Measurements from ENCODE around the gene MS4A15.

MS4A15 gene

GRCh38 chr11:60791153-60791933 is 34.7 kb downstream of the MS4A15 start:
- H3K9ac ChIP-seq (ENCODE audit: low read length): no peak overlapping the region
- H4K20me1 ChIP-seq (ENCODE audit: insufficient read depth, low read length): no peaks in the 10 kb centered on the region
- 0 out of 2 replicates have a peak, but pooled peaks cover 4% of the 10 kb centered on the region for H3K9me3 ChIP-seq (ENCODE audit: low read length)
- H3K27me3 ChIP-seq (ENCODE audit: insufficient read depth, low read length): peaks cover 15% of the 10 kb centered on the region; the same call in 1 of the 2 replicates
- no peak overlapping the region for H3K4me3 ChIP-seq (ENCODE audit: low read depth, low read length, poor library complexity, severe bottlenecking)
- no peaks in the 10 kb centered on the region for H3K79me2 ChIP-seq (ENCODE audit: insufficient read depth, low read length)
- no peaks in the 10 kb centered on the region for H3K9me2 ChIP-seq (ENCODE audit: low read depth, low read length)
- TF ChIP-seq EZH2 (IDR thresholded peaks at IDR 0.05; ENCODE audit: borderline replicate concordance, low read length) (no peak), CTCF (IDR thresholded peaks at IDR 0.05; ENCODE audit: low read length) (no peak)
- H3K4me1 ChIP-seq (ENCODE audit: insufficient read depth, low read length, severe bottlenecking): no peaks in the 10 kb centered on the region
- no peak overlapping the region for H3K4me2 ChIP-seq (ENCODE audit: low read length)
- no peaks in the 10 kb centered on the region for H3K36me3 ChIP-seq (ENCODE audit: insufficient read depth, low read length)
- H3F3A ChIP-seq (ENCODE audit: insufficient read depth, low read length): no peaks in the 10 kb centered on the region
- no peak overlapping the region for H3K27ac ChIP-seq (ENCODE audit: low read depth, low read length, poor library complexity, severe bottlenecking)
- H2AFZ ChIP-seq (ENCODE audit: low read length): no peak overlapping the region

GRCh38 chr11:60792521-60792920 is 35.9 kb downstream of the MS4A15 start:
- H3K9ac ChIP-seq (ENCODE audit: low read length): no peak overlapping the region
- no peak for TF ChIP-seq EZH2 (IDR thresholded peaks at IDR 0.05; ENCODE audit: borderline replicate concordance, low read length)
- TF ChIP-seq CTCF (IDR thresholded peaks at IDR 0.05; ENCODE audit: low read length): no peak
- H3K4me2 ChIP-seq (ENCODE audit: low read length): no peak overlapping the region
- H3K9me2 ChIP-seq (ENCODE audit: low read depth, low read length): no peaks in the 10 kb centered on the region
- 0 out of 2 replicates have a peak, but pooled peaks cover 4% of the 10 kb centered on the region for H3K9me3 ChIP-seq (ENCODE audit: low read length)
- no peak overlapping the region for H3K27ac ChIP-seq (ENCODE audit: low read depth, low read length, poor library complexity, severe bottlenecking)
- no peak overlapping the region for H3K4me3 ChIP-seq (ENCODE audit: low read depth, low read length, poor library complexity, severe bottlenecking)
- H3F3A ChIP-seq (ENCODE audit: insufficient read depth, low read length): no peaks in the 10 kb centered on the region
- no peak overlapping the region for H2AFZ ChIP-seq (ENCODE audit: low read length)
- no peaks in the 10 kb centered on the region for H3K79me2 ChIP-seq (ENCODE audit: insufficient read depth, low read length)
- no peaks in the 10 kb centered on the region for H3K4me1 ChIP-seq (ENCODE audit: insufficient read depth, low read length, severe bottlenecking)
- peaks cover 15% of the 10 kb centered on the region; the same call in 1 of the 2 replicates for H3K27me3 ChIP-seq (ENCODE audit: insufficient read depth, low read length)
- H3K36me3 ChIP-seq (ENCODE audit: insufficient read depth, low read length): no peaks in the 10 kb centered on the region
- H4K20me1 ChIP-seq (ENCODE audit: insufficient read depth, low read length): no peaks in the 10 kb centered on the region

GRCh38 chr11:60795291-60795690 is 38.6 kb downstream of the MS4A15 start:
- Histone ChIP-seq H3K79me2 (ENCODE audit: insufficient read depth, low read length) (no peaks in the 10 kb centered on the region), H3K36me3 (ENCODE audit: insufficient read depth, low read length) (no peaks in the 10 kb centered on the region), H3K27ac (ENCODE audit: low read depth, low read length, poor library complexity, severe bottlenecking) (no peak overlapping the region), H3K27me3 (ENCODE audit: insufficient read depth, low read length) (peaks cover 10% of the 10 kb centered on the region; the same call in 1 of the 2 replicates), H3K4me3 (ENCODE audit: low read depth, low read length, poor library complexity, severe bottlenecking) (no peak overlapping the region), H2AFZ (ENCODE audit: low read length) (no peak overlapping the region), H3K4me2 (ENCODE audit: low read length) (no peak overlapping the region), H3K9me3 (ENCODE audit: low read length) (0 out of 2 replicates have a peak, but pooled peaks cover 4% of the 10 kb centered on the region), H3K9ac (ENCODE audit: low read length) (no peak overlapping the region), H3K4me1 (ENCODE audit: insufficient read depth, low read length, severe bottlenecking) (no peaks in the 10 kb centered on the region), H3F3A (ENCODE audit: insufficient read depth, low read length) (no peaks in the 10 kb centered on the region), H4K20me1 (ENCODE audit: insufficient read depth, low read length) (no peaks in the 10 kb centered on the region), H3K9me2 (ENCODE audit: low read depth, low read length) (no peaks in the 10 kb centered on the region)
- no peak for TF ChIP-seq CTCF (IDR thresholded peaks at IDR 0.05; ENCODE audit: low read length)
- TF ChIP-seq EZH2 (IDR thresholded peaks at IDR 0.05; ENCODE audit: borderline replicate concordance, low read length): no peak

Data from OCI-LY1 (cell line).